Sigmoid colon (tissue), 4 donors: ENCODE measurements around the gene MARCHF11.

ENCODE experiments used
- CTCF ChIP-seq, 4 experiments: fragments of 450-650 bp in 3 of 4; fragments of 200-600 bp in 1 of 4; IDR thresholded peaks; one replicate each; pipeline ENCODE4 v1.5.1; 2016 to 2019; ENCODE audit warnings: antibody characterized with exemption in 4 of 4, mild to moderate bottlenecking in 3 of 4, moderate library complexity in 2 of 4
- POLR2A ChIP-seq, 2 donors: fragments of 450-650 bp; IDR thresholded peaks; one replicate each; pipeline ENCODE4 v1.6.1; 2016; ENCODE audit warnings: antibody characterized with exemption in 2 of 2, mild to moderate bottlenecking in 2 of 2, moderate library complexity in 2 of 2
- POLR2AphosphoS5 ChIP-seq, 4 donors: sonication (generic); formaldehyde crosslinking; IDR thresholded peaks; one replicate each; pipeline ENCODE4 v1.6.1; 2017; ENCODE audit warnings: antibody characterized with exemption in 4 of 4

GRCh38 chr5:16192311-16192710 is 12.7 kb upstream of the MARCHF11 start:
- no peak for TF ChIP-seq CTCF (IDR thresholded peaks at IDR 0.05)
- no peak for TF ChIP-seq POLR2A (IDR thresholded peaks at IDR 0.05)
- TF ChIP-seq POLR2AphosphoS5 (IDR thresholded peaks at IDR 0.05), result no peak
